GM21737 (cell line): ENCODE results near the gene KRT81.
"Not testable (repeated sequence)": the region's sequence is repeated elsewhere in the genome, so short reads cannot be mapped to it uniquely, and the experiment has no call there.

ENCODE experiments used
- ATAC-seq: cut with Tn5 transposase; IDR thresholded peaks from one replicate; pipeline ENCODE4 v1.9.1; 2021; ENCODE audit warnings: mild to moderate bottlenecking, moderate library complexity; ENCODE audit not compliant: unreplicated experiment

KRT81 gene

DNA sequence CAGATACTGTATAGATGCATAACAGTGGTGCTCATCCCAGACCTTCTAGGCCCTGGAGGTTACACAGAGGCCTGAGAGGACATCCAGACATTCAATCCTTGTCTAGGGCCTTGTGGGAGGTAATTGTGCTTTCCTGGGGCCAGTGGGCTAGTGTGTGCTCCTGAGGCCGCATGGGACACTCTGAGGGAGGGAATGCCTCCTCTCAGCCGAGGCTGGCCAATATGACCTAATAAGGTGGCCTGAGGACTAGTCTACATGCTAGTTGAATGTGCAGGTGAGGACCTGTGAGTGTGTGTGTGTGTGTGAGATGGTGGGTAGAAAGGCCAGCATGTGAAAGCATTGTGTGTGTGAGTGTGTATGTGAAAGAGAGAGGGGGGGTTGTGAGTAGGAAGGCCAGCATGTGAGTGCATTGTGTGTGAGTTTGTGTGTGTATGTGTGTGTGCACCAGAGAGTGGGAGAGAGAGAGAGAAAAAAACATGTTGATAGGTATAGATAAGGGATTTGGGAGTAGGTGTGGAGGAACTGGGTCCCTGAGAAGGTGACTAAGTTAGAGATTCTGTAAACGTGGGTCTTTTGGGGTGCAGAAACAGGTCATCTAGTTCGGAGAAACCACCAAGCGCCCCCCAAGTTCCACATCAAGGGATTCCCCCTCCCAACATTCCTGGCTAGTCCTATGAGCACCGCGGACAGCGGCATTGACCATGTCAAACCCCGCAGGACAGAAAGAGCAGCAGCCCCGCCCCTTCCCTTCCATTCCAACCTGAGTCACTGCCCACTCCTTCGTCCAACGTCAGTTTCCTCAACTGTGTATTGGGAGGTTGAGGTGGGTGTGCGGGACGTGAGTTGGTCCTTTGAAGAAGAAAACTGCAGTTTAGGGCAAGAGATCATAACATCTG lies 9.7 kb upstream of the KRT81 start:
- ATAC-seq: no peak

DNA sequence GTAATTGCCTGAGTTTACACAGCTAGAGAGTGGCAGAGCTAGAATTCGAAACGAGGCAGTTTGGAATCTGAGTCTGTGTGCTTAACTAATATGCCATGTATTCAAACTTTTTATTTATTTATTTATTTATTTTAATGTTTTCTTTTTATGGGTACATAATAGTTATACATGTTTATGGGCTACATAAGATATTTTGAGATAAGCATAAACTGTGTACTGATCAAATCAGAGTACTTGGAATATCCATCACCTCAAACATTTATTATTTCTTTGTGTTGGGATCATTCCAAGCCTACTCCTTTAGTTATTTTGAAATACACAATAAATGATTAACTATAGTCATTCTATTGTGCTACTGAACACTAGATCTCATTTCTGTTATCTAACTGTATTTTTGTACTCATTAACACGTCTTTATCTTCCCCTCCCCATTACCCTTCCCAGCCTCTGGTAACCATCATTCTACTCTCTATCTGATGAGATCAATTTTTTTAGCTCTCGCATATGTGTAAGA lies 7.4 kb upstream of the KRT81 start:
- ATAC-seq: no peak

DNA sequence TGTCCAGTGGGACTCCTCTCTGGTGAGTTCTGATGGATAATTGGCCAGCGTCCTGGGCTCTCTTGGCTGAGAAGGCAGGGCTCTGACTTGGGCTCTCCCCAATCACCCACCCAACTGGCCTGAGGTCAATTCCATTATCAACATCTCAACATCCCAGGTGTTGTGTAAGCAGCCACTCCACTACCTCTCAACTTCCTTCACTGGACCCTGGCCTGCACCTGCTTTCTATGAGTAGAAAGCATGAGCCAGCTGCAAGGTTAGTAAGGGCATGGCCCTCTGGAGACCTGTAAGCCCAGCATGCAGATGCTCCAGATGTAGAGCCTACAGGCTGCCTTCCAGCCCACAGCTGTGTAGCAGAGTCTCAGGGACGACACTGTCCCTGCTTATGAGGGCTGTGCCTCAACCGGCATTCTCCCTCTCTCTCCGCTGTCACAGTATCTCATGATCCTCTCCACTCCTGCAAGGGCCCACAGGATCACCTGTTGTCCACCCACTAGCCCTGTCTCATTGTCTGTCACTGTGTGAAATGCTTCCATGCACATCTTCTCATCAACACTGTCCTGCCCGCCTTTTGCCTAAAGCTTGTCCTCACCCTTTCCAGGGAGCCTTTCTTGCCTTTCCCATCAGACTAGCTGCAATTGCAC lies 5.4 kb upstream of the KRT81 start:
- ATAC-seq: no peak

DNA sequence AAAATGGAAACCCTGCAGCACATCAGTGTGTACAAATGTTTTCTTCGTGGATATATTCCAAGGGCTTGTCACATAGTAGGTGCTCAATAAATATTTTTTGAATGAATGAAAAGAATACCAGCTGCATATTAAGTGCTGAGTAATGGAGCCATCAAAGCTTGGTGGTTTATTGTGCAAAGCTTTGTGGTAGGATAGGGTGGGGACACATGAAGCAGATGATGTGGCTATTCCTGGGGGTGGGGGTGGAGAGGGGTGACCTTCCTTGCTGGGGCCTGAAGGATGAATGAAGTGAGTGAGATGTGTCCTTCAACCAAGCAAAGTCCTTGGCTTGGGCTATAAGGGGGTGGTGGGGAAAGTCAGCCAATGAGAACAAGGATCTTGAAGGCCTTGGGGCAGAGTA lies 4.3 kb upstream of the KRT81 start:
- ATAC-seq: no peak

DNA sequence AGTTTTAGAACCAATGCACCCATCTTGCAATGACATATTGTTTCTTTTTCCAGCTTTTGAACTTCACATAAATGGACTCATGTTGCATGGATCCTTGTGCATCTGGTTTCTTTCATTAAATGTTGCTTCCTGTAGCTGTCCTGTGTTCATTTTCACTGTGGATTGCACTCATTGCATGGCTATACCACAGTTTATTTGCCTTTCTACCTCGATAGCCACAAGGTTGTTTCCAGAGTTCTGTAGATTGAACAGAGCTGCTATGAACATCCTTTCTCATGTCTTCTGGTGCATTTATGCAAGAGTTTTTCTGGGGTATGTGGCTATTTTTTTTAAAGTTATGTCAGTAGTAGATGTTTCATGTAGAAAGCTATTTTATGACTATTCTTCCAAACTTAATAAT lies 3.5 kb upstream of the KRT81 start:
- ATAC-seq: no peak

DNA sequence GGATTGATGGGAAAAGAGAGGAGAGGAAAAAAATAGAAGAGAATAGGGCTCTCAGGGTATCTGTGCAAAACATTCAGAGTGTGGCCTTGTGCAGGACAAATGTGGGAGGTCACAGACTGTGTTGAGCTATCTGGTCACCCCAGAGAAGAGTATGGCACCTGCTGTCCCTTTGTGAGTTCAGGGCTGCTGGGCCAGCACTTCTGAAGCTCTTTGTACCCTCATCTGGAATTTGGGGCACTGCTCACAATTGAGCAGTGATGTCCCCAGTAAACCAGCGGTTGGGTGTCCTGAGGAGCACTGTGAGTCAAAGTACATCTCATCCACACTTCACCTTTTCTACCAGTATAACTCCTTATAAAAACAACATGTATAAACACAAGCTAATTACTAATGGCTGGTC lies 2.6 kb upstream of the KRT81 start:
- ATAC-seq: no peak

DNA sequence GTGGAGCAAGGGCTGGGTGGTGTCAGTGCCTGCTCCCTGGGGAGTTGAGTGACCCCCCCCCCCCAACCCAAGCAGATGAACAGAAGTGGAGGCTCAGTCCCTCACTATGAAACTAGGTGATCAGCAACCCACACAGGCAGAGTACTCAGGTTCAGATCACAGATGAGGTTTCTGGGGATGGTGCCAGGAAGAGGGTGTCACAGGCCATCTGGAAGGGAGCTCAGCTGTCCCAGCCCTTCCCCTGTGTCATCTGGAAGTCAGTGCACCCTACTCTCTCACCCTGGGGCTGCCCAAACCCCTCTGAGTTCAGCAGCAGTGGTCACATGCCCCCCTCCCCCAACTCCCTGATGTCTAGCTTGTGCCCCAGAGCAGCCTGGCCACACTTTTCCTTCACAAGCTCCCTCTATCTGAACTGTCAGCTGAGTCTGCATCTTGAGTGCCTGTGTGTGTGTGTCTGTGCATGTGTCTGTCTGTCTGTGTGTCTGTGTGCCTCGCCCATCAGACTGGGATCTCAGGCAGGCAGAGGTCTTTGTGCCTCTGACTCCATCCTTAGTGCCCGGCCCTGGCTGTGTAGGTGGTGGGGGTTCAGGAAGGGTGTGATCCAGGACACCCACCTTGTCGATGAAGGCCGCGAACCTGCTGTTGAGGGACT lies 725 bp downstream of the KRT81 start:
- not testable (repeated sequence) for ATAC-seq

DNA sequence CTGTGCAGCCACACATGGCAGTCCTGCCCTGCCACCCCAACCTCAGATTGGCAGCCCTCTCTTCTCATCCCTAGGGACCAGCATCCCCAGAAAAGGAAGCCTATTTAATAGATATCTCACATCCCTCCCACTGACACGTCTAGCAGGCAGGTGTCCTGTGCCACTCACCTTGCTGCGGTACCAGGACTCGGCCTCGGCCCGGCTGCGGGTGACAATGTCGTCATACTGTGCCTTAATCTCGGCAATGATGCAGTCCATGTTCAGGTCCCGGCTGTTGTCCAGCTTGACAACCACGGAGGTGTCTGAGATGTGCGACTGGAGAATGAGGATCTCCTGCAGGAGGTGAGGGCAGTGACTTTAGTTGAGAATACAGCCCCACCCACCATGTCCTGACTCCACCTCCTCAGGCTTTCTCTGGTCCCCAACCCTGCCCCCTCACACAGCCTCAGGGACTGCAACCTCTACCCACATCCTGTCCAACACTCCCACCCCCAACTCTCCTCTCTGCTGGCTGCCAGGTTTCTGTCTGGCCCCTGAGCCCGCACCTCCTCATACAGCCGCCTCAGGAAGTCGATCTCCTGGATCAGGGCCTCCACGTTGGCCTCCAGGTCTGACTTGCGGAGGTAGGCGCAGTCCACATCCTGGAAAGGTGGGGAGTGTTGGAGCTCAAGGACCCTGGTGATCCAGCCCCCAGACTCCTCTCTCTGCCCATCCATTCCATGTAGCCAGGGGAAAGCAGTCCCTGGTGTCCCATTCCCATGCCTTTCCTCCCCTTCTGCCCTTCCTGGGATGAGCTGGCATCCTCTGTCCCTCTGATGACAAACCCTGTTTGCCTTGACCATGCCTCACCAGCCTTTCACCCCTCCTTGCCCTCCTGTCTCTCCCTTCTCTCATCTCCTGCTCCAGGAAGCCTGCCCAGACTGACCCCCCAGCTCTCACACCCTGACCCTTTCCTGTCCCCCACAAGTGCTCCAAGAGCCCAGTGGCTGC lies 3.2 kb downstream of the KRT81 start:
- peak; percentile 76 for ATAC-seq

DNA sequence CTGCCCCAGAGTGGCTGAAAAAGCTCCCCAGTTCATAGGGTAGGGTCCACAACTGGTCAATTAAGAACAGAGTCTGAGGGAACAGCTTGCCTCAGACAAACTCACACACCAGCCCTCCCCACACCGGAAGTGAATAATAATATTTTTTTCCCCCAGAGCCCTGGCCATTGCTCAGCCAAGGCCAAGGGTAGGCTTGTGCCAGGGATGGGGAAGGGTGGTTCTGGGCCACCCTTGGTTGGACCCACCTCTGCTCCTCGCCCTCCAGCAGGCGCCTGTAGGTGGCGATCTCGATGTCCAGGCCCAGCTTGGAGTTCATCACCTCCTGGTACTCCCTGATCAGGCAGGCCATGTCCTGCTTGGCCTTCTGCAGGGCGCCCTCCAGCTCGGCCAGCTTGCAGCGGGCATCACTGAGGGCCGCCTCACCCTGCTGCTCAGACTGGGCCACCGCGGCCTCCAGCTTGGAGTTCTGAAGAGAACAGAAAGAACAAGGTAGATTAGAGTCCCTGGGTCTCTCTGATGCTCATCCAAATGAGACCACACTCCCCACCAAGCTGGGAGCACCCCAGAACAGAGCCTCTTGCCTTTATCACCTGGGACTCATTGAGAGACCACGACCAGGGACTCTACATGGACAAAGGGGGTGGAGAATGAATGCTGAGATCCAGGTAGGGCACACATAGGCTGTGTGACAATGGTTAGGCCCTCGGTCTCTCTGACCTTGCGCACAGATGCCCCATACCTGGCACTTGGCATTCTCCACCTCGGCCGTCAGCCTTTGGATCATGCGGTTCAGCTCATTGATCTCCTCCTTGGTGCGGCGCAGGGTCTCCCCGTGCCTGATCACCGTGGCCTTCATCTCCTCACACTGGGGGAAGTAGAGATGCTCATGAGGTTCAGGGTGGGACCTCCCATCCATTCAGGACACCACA lies 4.2 kb downstream of the KRT81 start:
- not testable (repeated sequence) for ATAC-seq

DNA sequence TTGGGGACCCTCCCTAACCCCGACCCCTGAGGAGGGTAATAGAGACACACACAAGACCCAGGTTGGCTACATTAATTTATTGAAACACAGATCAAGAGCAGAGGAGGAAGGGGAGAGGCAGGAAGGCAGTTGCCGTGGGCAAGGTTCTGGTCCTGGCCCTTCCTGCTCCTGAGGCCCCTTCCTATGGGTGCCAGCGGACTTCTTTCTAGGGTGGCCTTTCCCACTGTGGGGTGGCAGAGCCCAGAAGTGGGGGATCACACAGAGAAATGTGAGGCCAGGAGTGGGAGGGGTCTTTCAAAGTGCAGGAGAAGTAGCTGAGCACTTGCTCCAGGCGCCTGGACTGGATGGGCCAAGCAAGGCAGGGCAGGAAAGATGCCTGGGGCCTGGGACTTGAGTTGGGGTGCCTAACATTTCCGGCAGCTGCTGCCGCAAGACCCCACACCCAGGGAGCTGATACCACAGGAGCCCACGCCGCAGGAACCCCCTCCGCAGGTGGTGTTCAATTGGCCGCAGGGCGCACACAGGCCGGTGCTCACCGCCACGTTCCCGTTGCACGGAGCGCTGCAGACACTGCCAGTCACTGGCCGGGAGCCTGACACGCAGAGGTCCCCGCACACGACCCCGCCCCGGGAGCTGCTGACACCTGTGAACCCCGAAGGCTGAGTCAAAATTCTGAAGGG lies 5.3 kb downstream of the KRT81 start:
- no peak for ATAC-seq

DNA sequence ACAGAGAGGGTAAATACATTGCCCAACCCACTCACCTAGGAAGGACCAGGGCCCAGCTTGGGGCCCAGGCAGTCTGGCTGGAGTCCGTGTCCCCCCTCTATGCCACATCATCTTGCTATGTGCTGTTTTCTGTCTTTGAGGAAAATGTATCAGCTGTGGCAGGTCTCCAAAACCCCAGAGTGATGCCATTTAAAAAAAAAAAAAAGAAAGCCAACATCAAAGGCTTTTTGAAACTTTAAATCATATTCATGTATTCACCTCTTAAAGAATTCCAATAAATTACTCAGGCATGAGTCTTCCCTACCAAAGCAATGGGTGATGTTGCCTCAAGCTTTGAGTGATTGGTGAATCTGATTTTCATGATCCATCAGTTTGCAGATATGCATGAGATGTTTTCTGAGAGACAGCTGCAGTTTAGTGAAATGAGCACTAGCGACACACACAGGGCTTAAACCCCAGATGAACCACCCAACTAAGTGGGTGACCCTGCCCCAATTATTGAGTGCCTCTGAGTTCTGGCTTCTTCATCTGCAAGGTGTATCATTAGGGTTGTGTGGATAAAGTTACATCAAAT lies 6.1 kb downstream of the KRT81 start:
- ATAC-seq: no peak

DNA sequence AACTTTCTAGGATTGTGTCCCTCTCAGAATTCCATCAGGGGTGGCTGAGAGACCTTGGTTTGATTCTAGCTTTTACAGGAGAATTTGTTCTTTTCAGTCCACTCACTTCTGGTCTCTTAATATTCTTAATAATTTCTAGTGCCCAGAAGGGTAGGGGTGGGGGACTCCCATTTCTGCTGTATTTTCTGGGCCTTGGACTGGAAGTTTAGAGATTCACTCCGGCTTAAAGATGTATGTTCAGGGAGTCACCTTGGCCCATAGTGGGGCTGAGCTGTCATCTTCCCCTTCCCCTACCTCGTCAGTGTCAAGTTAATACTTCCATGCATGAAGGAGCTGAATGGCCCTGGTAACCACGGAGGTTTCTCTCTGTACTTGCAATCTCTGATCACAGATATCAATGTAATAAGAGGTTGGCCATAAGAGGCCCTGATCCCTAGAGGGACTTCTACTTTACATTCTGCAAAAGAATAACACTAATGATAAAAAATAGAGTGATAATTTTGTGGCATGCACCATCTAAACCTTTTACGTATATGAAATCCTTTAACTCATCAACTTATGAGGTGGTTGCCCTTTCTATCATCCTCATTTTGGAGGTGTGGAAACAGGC lies 6.7 kb downstream of the KRT81 start:
- ATAC-seq: no peak

DNA sequence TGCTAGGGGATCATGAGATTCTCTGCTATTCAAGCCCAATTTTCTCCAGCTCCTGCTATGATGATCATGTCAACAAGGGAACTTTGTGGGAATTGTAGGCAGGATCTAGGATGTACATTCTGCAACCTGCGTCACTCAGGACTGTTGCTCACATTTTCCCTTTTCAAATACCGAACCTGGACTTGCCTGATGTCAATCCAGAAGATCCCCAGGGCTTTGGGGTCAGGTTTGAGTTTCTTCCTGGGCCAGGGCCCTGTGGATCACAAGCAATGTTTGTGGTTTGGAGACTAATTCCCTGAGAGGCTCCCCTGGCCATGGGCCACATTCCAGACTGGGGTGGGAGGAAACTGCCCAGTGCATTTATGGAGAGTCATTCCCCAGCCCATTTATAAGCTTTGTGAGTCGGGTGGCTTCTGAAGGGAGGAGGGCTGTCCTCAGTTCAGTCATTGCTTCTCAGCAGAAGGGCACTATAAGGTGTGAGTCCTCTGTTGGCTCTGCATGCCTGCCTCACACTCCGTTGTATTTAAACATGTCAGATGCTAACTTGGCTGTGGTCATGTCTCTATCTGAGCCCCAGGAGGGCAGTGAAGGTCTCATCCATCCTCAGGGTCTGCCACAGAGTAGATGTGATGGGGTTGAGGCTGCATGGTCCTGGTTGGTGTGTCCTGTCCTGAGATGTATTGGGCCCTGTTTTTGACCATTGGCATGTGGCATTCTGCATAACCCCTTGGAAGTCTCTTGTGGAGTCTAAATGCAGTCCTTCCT lies 10.4 kb downstream of the KRT81 start:
- no peak for ATAC-seq

DNA sequence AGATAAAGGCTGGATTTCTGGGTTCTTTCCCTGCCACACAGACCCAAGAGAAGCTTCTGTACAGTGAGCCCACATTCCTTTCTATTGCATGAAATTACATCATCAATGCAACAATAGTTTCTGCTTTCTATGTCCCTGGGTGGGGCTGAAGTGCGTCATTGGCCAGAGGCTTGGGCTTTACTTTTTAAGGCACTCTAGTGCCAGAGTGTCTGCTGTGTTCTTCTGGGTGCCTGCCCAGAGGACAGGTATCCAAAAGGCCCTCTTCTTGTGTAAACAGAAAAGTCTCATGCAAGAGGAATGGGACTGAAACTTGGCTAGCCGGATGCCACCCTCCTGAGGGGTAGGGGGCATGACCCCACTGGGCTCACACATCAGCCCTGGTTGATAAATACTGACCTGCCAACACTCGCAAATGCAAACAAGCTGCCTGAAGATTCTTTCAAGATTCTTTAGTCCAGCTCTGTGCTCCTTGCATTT lies 11.0 kb downstream of the KRT81 start:
- ATAC-seq: no peak

DNA sequence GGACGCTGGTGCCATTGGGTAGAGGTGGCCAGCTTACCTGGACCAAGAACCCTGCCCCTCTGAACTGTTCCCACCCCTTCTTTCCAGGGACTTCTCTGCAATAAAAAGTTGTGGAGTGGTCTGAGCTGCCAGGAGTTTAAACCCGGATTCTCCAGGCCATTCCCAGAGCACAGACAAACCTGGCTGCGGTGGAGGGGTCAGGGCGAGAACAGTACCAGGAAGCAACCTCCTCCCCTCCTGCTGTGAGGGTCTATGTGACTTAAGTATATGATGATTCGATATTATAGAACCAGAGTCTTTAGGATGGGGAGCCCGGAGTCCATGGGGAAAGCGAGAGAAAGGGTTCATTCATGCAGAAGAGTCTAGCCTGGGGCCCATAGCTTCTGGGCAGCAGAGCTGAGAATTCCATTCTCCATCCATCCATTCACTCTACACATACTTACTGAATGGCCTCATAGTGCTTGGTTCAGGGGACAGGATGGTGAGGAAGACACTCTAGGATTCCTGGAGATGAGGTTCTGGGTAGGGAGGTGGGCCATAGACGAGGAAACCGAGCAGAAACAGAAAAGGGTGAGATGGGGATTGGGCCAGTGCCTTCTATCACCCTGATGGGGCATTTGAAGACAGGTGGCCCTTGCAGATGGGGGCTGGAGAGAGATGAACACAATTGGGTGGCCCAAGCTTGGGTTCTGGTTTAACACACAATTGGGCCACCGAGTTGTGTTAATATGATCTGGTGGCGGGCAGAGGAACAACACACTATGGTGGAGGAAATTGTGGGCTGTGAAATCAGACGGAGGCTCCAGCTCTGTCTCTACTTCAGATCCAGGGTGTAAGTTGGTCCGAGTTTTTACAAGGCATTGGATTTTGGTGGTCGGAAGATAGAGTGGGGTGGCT lies 11.7 kb downstream of the KRT81 start:
- ATAC-seq: no peak
